CD4-positive, alpha-beta memory T cell (primary cell): ENCODE measurements around the gene SUGP2. TPM values are rescaled to one million over a fixed set of nuclear protein-coding genes. Genes with fewer than 3 reads are reported as not detected.

Source experiments
- CTCF ChIA-PET: fragments of 350-600 bp; sonication (Branson Sonifier 250); formaldehyde crosslinking; loops from one replicate; lab custom pipeline; 2021; ENCODE audit warnings: inconsistent platforms; ENCODE audit not compliant: partially characterized antibody; lab: Charles Lee
- POLR2A ChIA-PET: fragments of 350-600 bp; sonication (Branson Sonifier 250); formaldehyde crosslinking; loops from one replicate; lab custom pipeline; 2021; ENCODE audit not compliant: partially characterized antibody; lab: Charles Lee
- DNase-seq, 5 donors: peaks; one replicate each; pipeline versions ENCODE4 v3.0.0 to v3.0.0-alpha.2; 2020 to 2022; ENCODE audit warnings: mixed read lengths in 1 of 5
- H3K27ac ChIP-seq: one replicate; pipeline ENCODE4 v1.7.0; 2013; ENCODE audit warnings: low read depth, low read length
- H3K27me3 ChIP-seq: 2 replicates; pipeline ENCODE4 v1.7.0; 2013; ENCODE audit warnings: mild to moderate bottlenecking, low read length, moderate library complexity; ENCODE audit not compliant: insufficient read depth
- H3K36me3 ChIP-seq: 2 replicates; pipeline ENCODE4 v1.7.0; 2013; ENCODE audit warnings: mild to moderate bottlenecking, low read length, moderate library complexity; ENCODE audit not compliant: insufficient read depth
- H3K4me1 ChIP-seq: 2 replicates; pipeline ENCODE4 v1.7.0; 2013; ENCODE audit warnings: mild to moderate bottlenecking, low read length, moderate library complexity; ENCODE audit not compliant: insufficient read depth
- H3K4me3 ChIP-seq, 2 donors: one replicate each; pipeline ENCODE4 v1.7.0; 2013; ENCODE audit warnings: low read length in 2 of 2, mild to moderate bottlenecking in 1 of 2
- H3K9me3 ChIP-seq, 2 donors: one replicate each; pipeline ENCODE4 v1.7.0; 2013; ENCODE audit warnings: low read length in 2 of 2, control low read depth in 1 of 2; ENCODE audit not compliant: control insufficient read depth in 1 of 2
- H3K27ac Mint-ChIP-seq, 7 donors: one replicate each; pipeline ENCODE4 v1.8.0; 2020 to 2021; ENCODE audit warnings: mixed read lengths in 7 of 7, mild to moderate bottlenecking in 6 of 7, inconsistent platforms in 3 of 7, moderate library complexity in 3 of 7
- H3K27me3 Mint-ChIP-seq, 2 donors: one replicate each; pipeline ENCODE4 v1.8.0; 2020 to 2021; ENCODE audit warnings: mixed read lengths in 2 of 2
- H3K36me3 Mint-ChIP-seq, 2 donors: one replicate each; pipeline ENCODE4 v1.8.0; 2020 to 2021; ENCODE audit warnings: mixed read lengths in 2 of 2, inconsistent platforms in 1 of 2, mild to moderate bottlenecking in 1 of 2
- H3K4me1 Mint-ChIP-seq, 4 donors: one replicate each; pipeline ENCODE4 v1.8.0; 2020 to 2021; ENCODE audit warnings: mixed read lengths in 4 of 4, mild to moderate bottlenecking in 1 of 4
- H3K4me3 Mint-ChIP-seq, 8 donors: one replicate each; pipeline ENCODE4 v1.8.0; 2020 to 2021; ENCODE audit warnings: mixed read lengths in 8 of 8, mild to moderate bottlenecking in 7 of 8, moderate library complexity in 6 of 8, inconsistent platforms in 3 of 8
- H3K9me3 Mint-ChIP-seq, 8 donors: one replicate each; pipeline ENCODE4 v1.8.0; 2020 to 2021; ENCODE audit warnings: mixed read lengths in 8 of 8, mild to moderate bottlenecking in 5 of 8, inconsistent platforms in 3 of 8, moderate library complexity in 1 of 8
- intact Hi-C: fragments of 100-400 bp; cut with micrococcal nuclease; formaldehyde crosslinking; loops from one replicate; pipeline ENCODE4 v1.15.1; 2023
- polyA plus RNA-seq, 2 donors: library from polyadenylated mRNA; unstranded; fragments of 300-500 nt; fragmentation: Illumina TruSeq; gene quantifications; one replicate each; pipeline ENCODE4 v1.2.3, GENCODE V29; 2021
- total RNA-seq, 2 experiments: library from RNA; stranded (reverse); gene quantifications; one replicate each; pipeline ENCODE4 v1.2.3, GENCODE V29; 2021

SUGP2 gene
- total and polyA plus RNA-seq, 4 experiments from 2014 or later = 3.9 to 113 (median 59.6) TPM

- no peak for DNase-seq
- peaks cover 2 to 8% of the 10 kb centered on the region in 2 donors for H3K27me3 Mint-ChIP-seq
- POLR2A ChIA-PET = no interaction called here
- no peaks in the 10 kb centered on the region for H3K36me3 ChIP-seq
- H3K4me3 Mint-ChIP-seq = peak overlapping the region in 1 of 8 donors; percentile 5
- H3K27ac ChIP-seq = no peak overlapping the region
- no peaks in the 10 kb centered on the region for H3K4me1 Mint-ChIP-seq
- H3K4me1 ChIP-seq = no peaks in the 10 kb centered on the region
- no peaks in the 10 kb centered on the region for H3K9me3 ChIP-seq
- CTCF ChIA-PET = no interaction called here
- intact Hi-C loops = no loop called here
- no peak overlapping the region for H3K4me3 ChIP-seq
- peaks cover 0 to 3% (median 0%) of the 10 kb centered on the region in 8 donors for H3K9me3 Mint-ChIP-seq
- H3K36me3 Mint-ChIP-seq = no peaks in the 10 kb centered on the region
- H3K27me3 ChIP-seq = no peaks in the 10 kb centered on the region
- peak overlapping the region in 2 of 7 donors; percentile 23 to 43 for H3K27ac Mint-ChIP-seq
These were observed 60.5 kb downstream of the SUGP2 start for GRCh38 chr19:18972851-18973250.

DNA sequence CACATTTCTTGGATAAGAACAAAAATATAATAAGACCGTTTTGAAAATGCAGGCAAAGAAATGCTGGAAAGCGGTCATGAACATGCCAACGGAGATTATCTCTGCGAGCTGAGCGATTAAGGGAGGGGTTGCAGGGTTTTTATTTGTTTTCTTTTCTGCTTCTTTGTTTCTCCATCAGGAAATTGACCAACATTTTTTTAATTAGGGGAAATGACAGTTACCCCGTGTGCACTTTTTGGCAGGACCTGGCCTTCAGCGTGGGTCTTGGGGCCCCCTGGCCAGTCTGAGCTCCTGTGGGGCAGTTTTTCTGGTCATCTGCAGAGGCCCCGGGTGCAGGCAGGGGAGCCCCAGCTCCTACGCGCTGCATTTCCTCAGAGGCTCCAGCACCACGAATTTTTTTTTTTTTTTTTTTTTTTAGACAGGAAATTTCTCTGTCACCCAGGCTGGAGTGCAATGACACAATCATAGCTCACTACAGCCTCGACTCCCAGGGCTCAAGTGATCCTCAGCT lies 61.0 kb downstream of the SUGP2 start:
- no peak overlapping the region for H3K27ac Mint-ChIP-seq
- H3K4me3 Mint-ChIP-seq = no peak overlapping the region
- H3K27me3 Mint-ChIP-seq = peaks cover 2 to 8% of the 10 kb centered on the region in 2 donors
- Histone ChIP-seq H3K27me3 (no peaks in the 10 kb centered on the region), H3K4me1 (no peaks in the 10 kb centered on the region), H3K4me3 (no peak overlapping the region), H3K36me3 (no peaks in the 10 kb centered on the region), H3K9me3 (no peaks in the 10 kb centered on the region), H3K27ac (no peak overlapping the region)
- no peak for DNase-seq
- CTCF ChIA-PET = no interaction called here
- POLR2A ChIA-PET = no interaction called here
- no peaks in the 10 kb centered on the region for H3K4me1 Mint-ChIP-seq
- intact Hi-C loops = no loop called here
- H3K36me3 Mint-ChIP-seq = no peaks in the 10 kb centered on the region
- H3K9me3 Mint-ChIP-seq = peaks cover 0 to 3% (median 0%) of the 10 kb centered on the region in 8 donors

- Histone ChIP-seq H3K27me3 (no peaks in the 10 kb centered on the region), H3K36me3 (no peaks in the 10 kb centered on the region), H3K4me3 (no peak overlapping the region), H3K27ac (no peak overlapping the region), H3K4me1 (no peaks in the 10 kb centered on the region), H3K9me3 (no peaks in the 10 kb centered on the region)
- CTCF ChIA-PET = no interaction called here
- POLR2A ChIA-PET = no interaction called here
- no peak for DNase-seq
- Mint-ChIP-seq H3K27me3 (peaks cover 4 to 12% of the 10 kb centered on the region in 2 donors), H3K4me3 (no peak overlapping the region), H3K27ac (no peak overlapping the region), H3K9me3 (peaks cover 0 to 3% (median 0%) of the 10 kb centered on the region in 8 donors), H3K4me1 (no peaks in the 10 kb centered on the region), H3K36me3 (no peaks in the 10 kb centered on the region)
- intact Hi-C loops = no loop called here
These were observed 63.2 kb downstream of the SUGP2 start for GRCh38 chr19:18969931-18970659.

DNA sequence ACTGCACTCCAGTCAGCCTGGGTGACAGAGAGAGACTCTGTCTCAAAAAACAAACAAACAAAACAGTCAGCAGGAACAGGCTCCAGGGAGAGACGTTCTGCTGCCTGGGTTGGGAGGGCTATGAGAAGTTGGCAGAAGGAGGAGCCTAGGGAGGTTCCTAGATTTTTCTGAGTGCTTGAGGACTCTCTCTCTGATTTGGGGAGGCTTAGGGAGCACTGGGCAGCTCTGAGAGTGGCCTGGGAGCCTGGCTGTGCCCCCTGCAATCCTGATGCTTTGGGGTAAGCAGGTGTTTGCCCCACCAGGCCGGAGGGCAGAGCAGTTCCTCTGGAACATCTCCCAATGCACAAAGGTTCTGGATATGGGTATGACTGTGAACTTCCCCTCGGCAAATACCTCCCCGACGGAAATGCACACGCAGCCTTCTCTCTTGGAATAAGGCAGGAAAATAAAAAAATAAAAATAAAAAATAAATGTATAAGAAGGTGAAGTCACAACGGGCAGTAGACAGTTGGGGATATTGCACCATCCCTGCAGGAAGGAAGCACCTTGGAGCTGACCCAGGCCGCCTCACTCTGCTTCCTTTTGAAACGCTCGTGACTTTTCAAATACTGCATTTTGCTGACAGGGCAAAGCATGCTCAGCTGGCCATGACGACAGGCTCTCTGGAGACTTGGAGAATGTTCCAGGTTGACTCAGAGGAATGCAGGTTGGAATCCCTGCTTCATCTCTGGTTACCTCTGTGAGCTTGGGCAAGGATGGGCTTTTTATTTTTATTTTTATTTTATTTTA lies 65.8 kb downstream of the SUGP2 start:
- Mint-ChIP-seq H3K27ac (no peak overlapping the region), H3K9me3 (peaks cover 0 to 3% (median 0%) of the 10 kb centered on the region in 8 donors), H3K4me3 (no peak overlapping the region), H3K4me1 (no peaks in the 10 kb centered on the region), H3K36me3 (no peaks in the 10 kb centered on the region), H3K27me3 (peaks cover 6 to 8% of the 10 kb centered on the region in 2 donors)
- POLR2A ChIA-PET = no interaction called here
- H3K27me3 ChIP-seq = no peaks in the 10 kb centered on the region
- no peak overlapping the region for H3K27ac ChIP-seq
- no peak overlapping the region for H3K4me3 ChIP-seq
- no peak for DNase-seq
- intact Hi-C loops = no loop called here
- no peaks in the 10 kb centered on the region for H3K4me1 ChIP-seq
- H3K36me3 ChIP-seq = no peaks in the 10 kb centered on the region
- no peaks in the 10 kb centered on the region for H3K9me3 ChIP-seq
- CTCF ChIA-PET = no interaction called here

DNA sequence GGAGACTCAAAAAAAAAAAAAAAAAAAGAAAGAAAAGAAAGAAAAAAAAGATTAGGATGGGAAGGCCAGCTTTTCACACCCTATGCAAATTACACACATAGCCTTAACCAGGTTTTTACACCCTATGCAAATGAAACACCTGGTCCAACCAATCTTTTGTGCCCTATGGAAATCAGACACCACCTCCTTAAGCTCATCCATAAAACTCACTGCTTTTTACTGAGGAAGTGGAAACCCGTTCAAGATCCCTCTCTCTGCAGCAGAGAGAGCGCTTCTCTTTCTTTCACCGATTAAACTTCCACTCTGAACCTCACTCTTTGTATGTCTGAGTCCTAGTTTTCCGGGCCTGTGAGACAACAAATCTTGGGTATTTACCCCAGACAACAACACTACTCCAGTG lies 67.0 kb downstream of the SUGP2 start:
- peaks cover 5 to 11% (median 9%) of the 10 kb centered on the region in 4 donors for H3K4me1 Mint-ChIP-seq
- no peak overlapping the region for H3K27ac Mint-ChIP-seq
- no peaks in the 10 kb centered on the region for H3K27me3 ChIP-seq
- intact Hi-C loops = no loop called here
- peaks cover 9% of the 10 kb centered on the region for H3K4me1 ChIP-seq
- H3K9me3 ChIP-seq = no peaks in the 10 kb centered on the region
- peaks cover 8 to 10% of the 10 kb centered on the region in 2 donors for H3K27me3 Mint-ChIP-seq
- H3K4me3 Mint-ChIP-seq = no peak overlapping the region
- DNase-seq = no peak
- POLR2A ChIA-PET = no interaction called here
- H3K9me3 Mint-ChIP-seq = peaks cover 0 to 3% (median 0%) of the 10 kb centered on the region in 8 donors
- CTCF ChIA-PET = interaction anchor here (0.7 to 1.3 kb wide), 2 partner anchors 20 to 510 kb away, joined by 3 read pairs; no protein-coding TSS in a partner anchor
- H3K36me3 Mint-ChIP-seq = no peaks in the 10 kb centered on the region
- H3K36me3 ChIP-seq = no peaks in the 10 kb centered on the region
- H3K27ac ChIP-seq = no peak overlapping the region
- H3K4me3 ChIP-seq = no peak overlapping the region

GRCh38 chr19:18964121-18964520 lies 69.2 kb downstream of the SUGP2 start:
- no peaks in the 10 kb centered on the region for H3K36me3 ChIP-seq
- Mint-ChIP-seq H3K27me3 (peaks cover 7 to 9% of the 10 kb centered on the region in 2 donors), H3K4me1 (peaks cover 5 to 14% (median 10%) of the 10 kb centered on the region in 4 donors), H3K9me3 (peaks cover 0 to 3% (median 0%) of the 10 kb centered on the region in 8 donors), H3K27ac (no peak overlapping the region), H3K4me3 (peak overlapping the region in 1 of 8 donors; percentile 20), H3K36me3 (no peaks in the 10 kb centered on the region)
- intact Hi-C loops = no loop called here
- DNase-seq = no peak
- H3K9me3 ChIP-seq = no peaks in the 10 kb centered on the region
- H3K27me3 ChIP-seq = no peaks in the 10 kb centered on the region
- H3K4me1 ChIP-seq = peaks cover 9% of the 10 kb centered on the region
- ChIA-PET POLR2A (no interaction called here), CTCF (no interaction called here)
- no peak overlapping the region for H3K27ac ChIP-seq
- no peak overlapping the region for H3K4me3 ChIP-seq
